GM12878 (cell line): ENCODE results near the gene NPAS3. TPM values are rescaled to one million over a fixed set of nuclear protein-coding genes. Genes with fewer than 3 reads are reported as not detected.

Source experiments
- ATAC-seq: fragments of 200-7000 bp; cut with Tn5 transposase; 3 replicates; pipeline ENCODE4 v1.9.1; 2020; ENCODE audit warnings: mild to moderate bottlenecking, moderate library complexity
- BruUV-seq: library from RNA; stranded (reverse); fragments of 400-500 nt; replicated peaks from 2 replicates; lab custom pipeline; 2021; lab: Mats Ljungman, UMichigan
- CTCF ChIA-PET: fragments of 300-600 bp; sonication (Branson Sonifier 250); formaldehyde crosslinking; extraction: SDS; loops from one replicate; lab custom pipeline; 2021; ENCODE audit warnings: inconsistent platforms; lab: Yijun Ruan, JAX
- POLR2A ChIA-PET: fragments of 350-600 bp; formaldehyde crosslinking; extraction: SDS; loops from one replicate; lab custom pipeline; 2021; ENCODE audit warnings: inconsistent platforms; lab: Charles Lee
- RAD21 ChIA-PET: fragments of 300-600 bp; sonication (Branson Sonifier 250); formaldehyde crosslinking; loops from one replicate; lab custom pipeline; 2023; ENCODE audit warnings: antibody characterized with exemption; ENCODE audit not compliant: unreplicated experiment; lab: Charles Lee
- SMC1A ChIA-PET: fragments of 300-600 bp; sonication (Branson Sonifier 250); formaldehyde crosslinking; loops from one replicate; lab custom pipeline; 2023; ENCODE audit not compliant: unreplicated experiment, uncharacterized antibody; lab: Charles Lee
- DNase-seq: peaks from one replicate; pipeline ENCODE4 v3.0.0-alpha.2; 2011; ENCODE audit warnings: low read depth, low spot score
- FAIRE-seq: peaks from 3 replicates; lab custom pipeline; 2011; peaks lifted over from hg19 to GRCh38; lab: Jason Lieb, UNC
- H2AFZ ChIP-seq: 2 replicates; pipeline ENCODE4 v1.6.0; 2011; ENCODE audit warnings: low read depth, low read length, control low read depth; ENCODE audit not compliant: control insufficient read depth
- H3K27ac ChIP-seq: 2 replicates; pipeline ENCODE4 v1.5.1; 2011; ENCODE audit warnings: control low read depth; ENCODE audit not compliant: control insufficient read depth, insufficient read depth
- H3K27me3 ChIP-seq, 2 experiments: replicated peaks in 1 of 2; 2 replicates each; pipeline versions ENCODE4 v1.6.0 to v1.6.1; 2011; ENCODE audit warnings: low read length in 1 of 2; ENCODE audit not compliant: control insufficient read depth in 2 of 2, insufficient read depth in 2 of 2
- H3K36me3 ChIP-seq, 2 experiments: 2 replicates each; pipeline ENCODE4 v1.5.1; 2011; ENCODE audit warnings: low read length in 1 of 2; ENCODE audit not compliant: control insufficient read depth in 2 of 2, insufficient read depth in 2 of 2
- H3K4me1 ChIP-seq: 2 replicates; pipeline ENCODE4 v1.6.1; 2011; ENCODE audit warnings: mild to moderate bottlenecking, low read length, moderate library complexity, mixed read lengths; ENCODE audit not compliant: control insufficient read depth, insufficient read depth
- H3K4me2 ChIP-seq: 2 replicates; pipeline ENCODE4 v1.6.0; 2011; ENCODE audit warnings: control low read depth; ENCODE audit not compliant: control insufficient read depth, insufficient read depth
- H3K4me3 ChIP-seq: fragments of 200-600 bp; sonication (generic); 2 replicates; pipeline ENCODE4 v1.5.1; 2016
- H3K79me2 ChIP-seq: 2 replicates; pipeline ENCODE4 v1.6.0; 2011; ENCODE audit warnings: low read length; ENCODE audit not compliant: control insufficient read depth, insufficient read depth
- H3K9ac ChIP-seq: 2 replicates; pipeline ENCODE4 v1.8.0; 2011; ENCODE audit warnings: low read length, control low read depth, mixed read lengths; ENCODE audit not compliant: control insufficient read depth, insufficient read depth
- H3K9me3 ChIP-seq: replicated peaks from 3 replicates; pipeline ENCODE4 v1.5.1; 2011; ENCODE audit warnings: mild to moderate bottlenecking, low read length; ENCODE audit not compliant: control insufficient read depth, insufficient read depth
- H4K20me1 ChIP-seq: 2 replicates; pipeline ENCODE4 v1.6.0; 2011; ENCODE audit not compliant: control insufficient read depth, insufficient read depth
- GATAD2B ChIP-seq: fragments of 450-650 bp; conservative IDR thresholded peaks from 2 replicates; pipeline ENCODE4 v1.6.1; 2017; ENCODE audit warnings: low read depth, mild to moderate bottlenecking, moderate library complexity
- JUND ChIP-seq: IDR thresholded peaks from 2 replicates; pipeline ENCODE4 v1.6.1; 2012; ENCODE audit warnings: low read depth, mild to moderate bottlenecking, low read length, improper control_type of control experiment, moderate library complexity
- RELA ChIP-seq: fragments of 450-650 bp; IDR thresholded peaks from 2 replicates; pipeline ENCODE4 v1.8.0; 2014; ENCODE audit warnings: borderline replicate concordance; ENCODE audit not compliant: partially characterized antibody
- SPI1 ChIP-seq: IDR thresholded peaks from 2 replicates; pipeline ENCODE4 v1.6.1; 2011; ENCODE audit warnings: low read depth, mild to moderate bottlenecking, low read length, moderate library complexity, borderline replicate concordance; ENCODE audit not compliant: insufficient read depth
- WGBS: methylation state at CpG from one replicate; pipeline ENCODE4 v1.1.6; 2016; ENCODE audit warnings: low lambda C conversion rate; ENCODE audit not compliant: insufficient replicate concordance, insufficient coverage; ENCODE audit errors: missing lambda C conversion rate; 5-methylcytosine and 5-hydroxymethylcytosine counted together
- in situ Hi-C: fragments of 300-500 bp; cut with MboI; formaldehyde crosslinking; loops from 9 replicates; pipeline ENCODE4 v1.14.3; 2018; ENCODE audit warnings: mixed read lengths
- intact Hi-C: fragments of 100-400 bp; cut with micrococcal nuclease; formaldehyde crosslinking; loops from one replicate; pipeline ENCODE4 v1.14.2; 2022; ENCODE audit not compliant: unreplicated experiment
- polyA plus RNA-seq, 11 experiments: library from polyadenylated mRNA; depleted of rRNA in 4 of 11; unstranded in 6 of 11; stranded (reverse) in 5 of 11; fragments of >200 nt; fragmentation: Nextera tagmentation in 4 of 11; fragmentation: Illumina TruSeq in 1 of 11; extraction: Ambion mirVana in 4 of 11; extraction: Trizol in 1 of 11; gene quantifications; 1 replicate in 1 of 11; 2 replicates in 10 of 11; pipeline versions ENCODE4 v1.2.1 to v1.2.3, GENCODE V29; 2011 to 2016; ENCODE audit warnings: inconsistent platforms in 2 of 11, missing spikeins in 2 of 11, low read depth in 1 of 11
- total RNA-seq, 4 experiments: library from RNA; depleted of rRNA in 3 of 4; stranded (reverse); fragments of >200 nt in 3 of 4; fragmentation: Illumina TruSeq in 1 of 4; extraction: Trizol in 1 of 4; gene quantifications; 2 replicates each; pipeline versions ENCODE4 v1.2.1 to v1.2.3, GENCODE V29; 2013 to 2021
- TF ChIP-seq, protein P1 (sequence below): fragments of 450-650 bp; formaldehyde crosslinking; IDR thresholded peaks from 2 replicates; pipeline ENCODE4 v1.4.0; 2020; ENCODE audit warnings: mild to moderate bottlenecking, moderate library complexity

NPAS3 gene
- total and polyA plus RNA-seq, 10 of the 15 experiments (the other 5 are each of a cell fraction or from before 2014, with no cell fraction given), result under 0.01 to 2.7 (median 0.03) TPM; not detected in 6

DNA sequence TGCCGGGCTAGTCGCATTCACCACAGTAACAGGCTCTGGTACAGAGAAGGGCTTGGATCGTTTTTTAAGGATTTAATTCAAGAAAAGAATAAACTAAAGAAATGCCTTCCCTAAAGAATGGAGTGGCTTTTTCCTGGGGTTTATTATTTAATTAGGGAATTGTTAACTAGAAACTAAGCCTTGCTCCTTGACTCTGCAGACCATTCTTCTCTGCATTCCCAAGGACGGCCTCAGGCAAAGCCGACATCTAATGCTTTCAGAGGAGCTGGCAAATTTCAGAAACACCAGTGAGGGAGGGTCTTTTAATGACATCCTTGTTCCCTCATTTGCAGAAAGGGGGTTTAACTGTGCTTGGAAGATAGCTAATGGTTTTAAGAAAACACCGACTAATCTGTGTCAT is 838.2 kb downstream of the NPAS3 start:
- H3K4me2 ChIP-seq, result no peak overlapping the region
- DNase-seq (no peak), ATAC-seq (no peak), FAIRE-seq (no peak)
- H3K79me2 ChIP-seq, result no peaks in the 10 kb centered on the region
- intact Hi-C loops (no loop called here), in situ Hi-C loops (no loop called here)
- no peak overlapping the region for H3K9ac ChIP-seq
- WGBS, result 60% methylated on average over 6 of the region's 6 CpGs
- POLR2A ChIA-PET, result interaction anchor here (1.0 kb wide), 1 partner anchor 14 kb away, joined by 6 read pairs; no protein-coding TSS in a partner anchor
- no peaks in the 10 kb centered on the region for H4K20me1 ChIP-seq
- H2AFZ ChIP-seq, result no peak overlapping the region
- BruUV-seq, result no TSS peak
- TF ChIP-seq GATAD2B, result no peak
- TF ChIP-seq, protein P1, sequence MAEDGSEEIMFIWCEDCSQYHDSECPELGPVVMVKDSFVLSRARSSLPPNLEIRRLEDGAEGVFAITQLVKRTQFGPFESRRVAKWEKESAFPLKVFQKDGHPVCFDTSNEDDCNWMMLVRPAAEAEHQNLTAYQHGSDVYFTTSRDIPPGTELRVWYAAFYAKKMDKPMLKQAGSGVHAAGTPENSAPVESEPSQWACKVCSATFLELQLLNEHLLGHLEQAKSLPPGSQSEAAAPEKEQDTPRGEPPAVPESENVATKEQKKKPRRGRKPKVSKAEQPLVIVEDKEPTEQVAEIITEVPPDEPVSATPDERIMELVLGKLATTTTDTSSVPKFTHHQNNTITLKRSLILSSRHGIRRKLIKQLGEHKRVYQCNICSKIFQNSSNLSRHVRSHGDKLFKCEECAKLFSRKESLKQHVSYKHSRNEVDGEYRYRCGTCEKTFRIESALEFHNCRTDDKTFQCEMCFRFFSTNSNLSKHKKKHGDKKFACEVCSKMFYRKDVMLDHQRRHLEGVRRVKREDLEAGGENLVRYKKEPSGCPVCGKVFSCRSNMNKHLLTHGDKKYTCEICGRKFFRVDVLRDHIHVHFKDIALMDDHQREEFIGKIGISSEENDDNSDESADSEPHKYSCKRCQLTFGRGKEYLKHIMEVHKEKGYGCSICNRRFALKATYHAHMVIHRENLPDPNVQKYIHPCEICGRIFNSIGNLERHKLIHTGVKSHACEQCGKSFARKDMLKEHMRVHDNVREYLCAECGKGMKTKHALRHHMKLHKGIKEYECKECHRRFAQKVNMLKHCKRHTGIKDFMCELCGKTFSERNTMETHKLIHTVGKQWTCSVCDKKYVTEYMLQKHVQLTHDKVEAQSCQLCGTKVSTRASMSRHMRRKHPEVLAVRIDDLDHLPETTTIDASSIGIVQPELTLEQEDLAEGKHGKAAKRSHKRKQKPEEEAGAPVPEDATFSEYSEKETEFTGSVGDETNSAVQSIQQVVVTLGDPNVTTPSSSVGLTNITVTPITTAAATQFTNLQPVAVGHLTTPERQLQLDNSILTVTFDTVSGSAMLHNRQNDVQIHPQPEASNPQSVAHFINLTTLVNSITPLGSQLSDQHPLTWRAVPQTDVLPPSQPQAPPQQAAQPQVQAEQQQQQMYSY, result no peak
- TF ChIP-seq JUND, result no peak
- TF ChIP-seq SPI1, result no peak
- TF ChIP-seq RELA, result no peak
- no peaks in the 10 kb centered on the region for H3K4me1 ChIP-seq
- H3K9me3 ChIP-seq, result no peaks in the 10 kb centered on the region
- H3K4me3 ChIP-seq, result no peak overlapping the region
- CTCF ChIA-PET, result no interaction called here
- peaks cover 0 to 4% of the 10 kb centered on the region in 2 experiments; a peak in 1 of 4 replicates for H3K27me3 ChIP-seq
- no peak overlapping the region for H3K27ac ChIP-seq
- SMC1A ChIA-PET, result interaction anchor here (1.0 to 1.8 kb wide), 3 partner anchors 8 to 23 kb away, joined by 3 to 4 read pairs (median 4); no protein-coding TSS in a partner anchor
- no peaks in the 10 kb centered on the region for H3K36me3 ChIP-seq
- RAD21 ChIA-PET, result interaction anchor here (3.1 kb wide), 1 partner anchor 101 kb away, joined by 11 read pairs; no protein-coding TSS in a partner anchor
